A549 (cell line): ENCODE measurements around the gene EIF2B1.
"Not testable (repeated sequence)": the region's sequence is repeated elsewhere in the genome, so short reads cannot be mapped to it uniquely, and the experiment has no call there.

Experiments used
- EHMT2 ChIP-seq: fragments of 200-600 bp; sonication (generic); IDR thresholded peaks from 2 replicates; pipeline ENCODE4 v1.6.1; 2016; ENCODE audit warnings: antibody characterized with exemption, low read depth, mild to moderate bottlenecking, moderate library complexity
- ZFP36 ChIP-seq: fragments of 450-650 bp; IDR thresholded peaks from 2 replicates; pipeline ENCODE4 v1.6.1; 2014; ENCODE audit warnings: borderline replicate concordance; ENCODE audit not compliant: partially characterized antibody

- not testable (repeated sequence) for TF ChIP-seq ZFP36, EHMT2
Observed at GRCh38 chr12:123578829-123579228, 54.7 kb downstream of the EIF2B1 start.
